HG02870 (cell line): ENCODE results near the gene PXDN.
"Not testable (repeated sequence)": the region's sequence is repeated elsewhere in the genome, so short reads cannot be mapped to it uniquely, and the experiment has no call there.

Experiments used
- ATAC-seq: cut with Tn5 transposase; IDR thresholded peaks from one replicate; pipeline ENCODE4 v1.9.1; 2021; ENCODE audit warnings: mild to moderate bottlenecking, moderate library complexity; ENCODE audit not compliant: unreplicated experiment

The PXDN gene

GRCh38 chr2:1742681-1743395 lies 1.5 kb downstream of the PXDN start:
- ATAC-seq, result peak; percentile 27

DNA sequence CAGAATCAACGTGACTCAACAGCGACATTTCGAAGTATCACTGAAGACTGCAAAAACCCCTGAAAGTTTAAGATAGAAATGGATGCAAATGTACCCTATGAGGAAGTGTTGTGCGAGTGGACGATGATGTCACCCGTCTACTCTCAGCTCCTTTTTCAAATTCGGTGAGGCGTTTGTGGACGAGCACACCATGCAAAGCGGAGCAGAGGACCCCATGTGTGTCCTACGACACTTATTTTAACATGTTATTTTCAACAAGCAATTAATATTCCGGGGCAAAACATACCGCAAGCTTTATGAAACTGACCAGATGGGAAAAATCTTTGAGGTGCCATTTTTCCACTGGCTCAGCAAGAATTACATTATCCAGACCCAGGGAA lies 2.0 kb downstream of the PXDN start:
- ATAC-seq, result peak; percentile 42

DNA sequence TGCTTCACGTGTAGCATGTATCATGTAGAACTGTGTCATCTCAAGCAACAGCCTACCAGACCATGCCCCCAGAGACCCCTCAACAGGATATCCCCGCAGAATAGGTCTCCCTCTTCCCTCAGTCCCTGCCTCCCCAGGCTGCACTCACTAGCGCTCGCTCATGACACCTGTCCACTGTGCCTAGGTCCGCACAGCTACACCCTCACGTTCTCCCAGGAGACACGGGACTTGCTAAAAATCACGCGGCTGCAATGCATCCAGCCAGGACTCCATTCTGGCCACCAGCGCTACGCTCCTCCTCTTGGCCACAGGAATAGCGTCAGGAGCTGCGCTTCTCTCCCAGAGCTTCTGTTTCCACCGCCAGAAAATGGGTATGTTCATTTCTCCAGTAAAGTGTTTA lies 2.5 kb downstream of the PXDN start:
- ATAC-seq, result no peak

GRCh38 chr2:1740716-1741589 lies 3.4 kb downstream of the PXDN start:
- ATAC-seq, result no peak

DNA sequence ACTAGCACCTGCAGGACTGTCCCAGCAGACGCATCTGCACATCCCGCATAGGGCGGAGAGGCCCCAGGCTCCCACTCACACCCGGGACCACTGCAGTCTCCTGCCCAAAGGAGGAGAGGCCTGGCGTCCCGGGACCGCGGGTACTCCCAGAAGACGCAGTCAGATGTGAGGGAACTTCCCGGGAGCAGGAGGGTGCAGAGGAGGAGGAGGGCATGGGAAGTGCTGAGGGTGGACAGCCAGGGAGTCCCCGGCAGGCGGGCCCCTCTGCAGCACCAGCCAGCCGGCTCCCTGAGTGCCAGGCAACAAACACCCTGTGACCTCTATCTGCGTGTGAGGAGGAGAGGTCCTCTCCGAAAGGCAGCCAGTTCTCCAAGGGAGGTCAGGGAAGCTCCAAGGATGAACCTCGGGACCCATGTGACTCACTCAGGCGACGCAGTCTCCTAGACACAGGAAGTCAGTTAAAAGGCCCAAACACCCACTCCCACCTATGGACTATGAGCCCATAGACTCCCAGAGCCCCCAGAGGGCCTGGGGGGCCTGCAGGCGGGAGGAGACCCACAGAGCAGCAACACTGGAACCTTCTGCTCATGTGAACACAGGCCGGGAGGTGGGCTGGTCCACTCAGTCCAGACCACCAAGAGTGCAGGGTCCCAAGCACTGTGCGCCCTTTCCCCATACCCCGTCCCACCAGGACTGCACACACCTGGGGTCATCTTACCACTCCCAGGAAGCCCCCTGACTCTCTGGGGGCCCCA lies 4.2 kb downstream of the PXDN start:
- no peak for ATAC-seq

GRCh38 chr2:1739322-1739957 lies 4.9 kb downstream of the PXDN start:
- no peak for ATAC-seq

DNA sequence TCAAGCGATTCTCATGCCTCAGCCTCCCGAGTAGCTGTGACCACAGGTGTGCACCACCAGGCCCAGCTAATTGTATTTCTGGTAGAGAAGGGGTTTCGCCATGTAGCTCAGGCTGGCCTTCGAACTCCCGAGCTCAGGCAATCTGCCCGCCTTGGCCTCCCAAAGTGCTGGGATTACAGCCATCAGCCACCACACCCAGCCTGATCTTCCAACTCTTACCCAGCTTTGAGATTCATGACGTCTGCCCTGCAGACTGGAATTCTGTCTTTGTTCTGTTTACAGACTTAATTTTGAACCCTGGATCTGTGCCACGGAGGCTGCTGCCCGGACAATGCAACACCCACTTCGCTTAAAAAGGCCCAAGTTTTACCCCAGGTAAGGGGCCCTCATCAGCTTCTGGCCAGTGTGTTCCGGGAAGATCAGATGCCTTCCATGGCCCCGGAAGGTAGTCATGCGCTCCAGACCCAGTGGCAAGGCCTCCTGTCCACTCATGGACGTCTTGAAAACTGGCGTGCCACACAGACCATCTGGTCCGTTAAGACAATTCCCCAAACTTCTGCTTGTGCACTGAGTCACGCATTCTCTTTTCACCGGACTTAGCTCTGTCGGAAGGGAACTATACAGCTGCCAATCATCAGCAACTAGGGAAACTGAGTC lies 5.5 kb downstream of the PXDN start:
- ATAC-seq, result no peak

DNA sequence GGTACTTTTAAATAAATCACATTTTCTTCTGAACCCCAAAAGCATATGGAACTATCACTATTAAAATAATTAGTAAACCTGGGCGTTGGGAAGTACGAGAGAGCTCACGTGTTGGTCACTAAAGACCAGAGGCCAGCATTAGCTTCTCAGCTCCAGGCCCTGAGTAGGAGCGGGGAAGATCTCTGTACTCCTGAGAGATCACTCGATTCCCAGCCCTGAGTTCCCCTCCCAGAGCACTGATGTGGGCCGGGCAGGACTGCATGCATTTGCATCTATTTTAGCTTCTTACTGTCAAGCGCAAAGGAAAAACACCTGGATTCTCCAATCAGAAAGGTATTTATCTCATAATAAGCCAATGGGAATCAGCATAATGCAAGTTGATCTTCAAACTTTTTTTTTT lies 6.2 kb downstream of the PXDN start:
- ATAC-seq, result no peak

DNA sequence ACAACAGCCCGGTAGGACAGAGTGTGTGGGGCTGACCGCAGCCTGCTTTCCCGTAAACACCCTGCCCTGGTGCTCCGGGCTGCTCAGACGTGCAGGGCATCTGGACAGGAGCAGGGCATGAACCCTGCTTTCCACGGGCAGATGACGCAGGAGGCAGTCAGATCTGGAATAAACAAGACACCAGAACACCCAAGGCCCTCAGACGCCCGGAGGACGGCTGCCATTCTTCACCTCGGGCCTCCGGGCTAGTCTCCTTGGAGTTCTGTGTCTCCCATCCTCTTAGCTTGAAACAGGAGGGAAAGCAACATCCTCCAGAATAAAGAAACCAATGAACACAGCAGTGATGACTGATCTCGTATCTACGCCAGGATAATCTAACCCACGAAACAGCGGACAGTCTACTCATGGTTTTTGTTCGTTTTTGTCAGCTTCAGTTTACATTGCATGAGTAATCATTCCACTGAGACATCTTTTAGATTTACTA lies 7.3 kb downstream of the PXDN start:
- ATAC-seq, result no peak

DNA sequence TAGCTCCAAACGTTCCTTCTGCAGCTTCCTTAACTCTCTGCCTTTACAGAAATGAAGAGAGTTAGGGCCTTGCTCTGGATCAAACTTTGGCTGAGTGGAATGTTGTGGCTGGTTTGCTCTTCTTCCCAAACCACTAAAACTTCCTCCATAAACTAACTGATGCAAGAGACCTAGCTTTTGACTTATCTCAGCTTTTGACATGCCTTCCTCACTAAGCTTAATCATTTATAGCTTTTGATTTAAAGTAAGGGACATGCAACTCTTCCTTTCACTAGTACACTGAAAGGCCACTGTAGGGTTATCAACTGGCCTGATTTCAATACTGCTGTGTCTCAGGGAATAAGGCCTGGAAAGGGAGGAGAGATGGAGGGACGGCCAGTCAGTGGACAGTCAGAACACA lies 8.3 kb downstream of the PXDN start:
- no peak for ATAC-seq

- ATAC-seq, result not testable (repeated sequence)
These were observed 11.0 kb downstream of the PXDN start for GRCh38 chr2:1733298-1733697.

- ATAC-seq, result no peak
These were observed 12.1 kb downstream of the PXDN start for GRCh38 chr2:1731963-1732768.

DNA sequence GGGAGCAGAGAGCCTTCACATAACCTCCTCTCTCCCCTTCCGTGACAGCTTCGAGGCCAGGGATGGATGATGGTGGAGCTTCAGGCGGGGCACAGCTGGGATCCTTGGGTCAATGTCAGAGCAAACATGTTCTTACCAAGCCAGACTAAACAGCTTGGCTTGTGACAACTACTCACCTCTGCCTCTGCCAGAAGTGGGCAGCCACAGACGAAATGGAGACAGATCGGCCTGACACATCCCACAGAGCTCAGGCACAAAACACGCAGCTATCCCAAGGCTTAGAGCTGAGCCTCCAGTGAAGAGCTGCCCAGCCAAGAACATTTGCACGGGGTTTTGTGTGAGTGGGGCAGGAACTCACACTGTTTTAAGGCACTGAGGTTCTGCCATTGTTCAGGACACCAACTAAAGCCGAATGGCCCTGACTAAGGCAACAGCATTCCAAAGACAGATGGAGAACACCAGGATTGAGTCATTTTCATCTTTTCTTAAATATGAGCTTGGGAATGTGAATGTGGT lies 12.8 kb downstream of the PXDN start:
- no peak for ATAC-seq

DNA sequence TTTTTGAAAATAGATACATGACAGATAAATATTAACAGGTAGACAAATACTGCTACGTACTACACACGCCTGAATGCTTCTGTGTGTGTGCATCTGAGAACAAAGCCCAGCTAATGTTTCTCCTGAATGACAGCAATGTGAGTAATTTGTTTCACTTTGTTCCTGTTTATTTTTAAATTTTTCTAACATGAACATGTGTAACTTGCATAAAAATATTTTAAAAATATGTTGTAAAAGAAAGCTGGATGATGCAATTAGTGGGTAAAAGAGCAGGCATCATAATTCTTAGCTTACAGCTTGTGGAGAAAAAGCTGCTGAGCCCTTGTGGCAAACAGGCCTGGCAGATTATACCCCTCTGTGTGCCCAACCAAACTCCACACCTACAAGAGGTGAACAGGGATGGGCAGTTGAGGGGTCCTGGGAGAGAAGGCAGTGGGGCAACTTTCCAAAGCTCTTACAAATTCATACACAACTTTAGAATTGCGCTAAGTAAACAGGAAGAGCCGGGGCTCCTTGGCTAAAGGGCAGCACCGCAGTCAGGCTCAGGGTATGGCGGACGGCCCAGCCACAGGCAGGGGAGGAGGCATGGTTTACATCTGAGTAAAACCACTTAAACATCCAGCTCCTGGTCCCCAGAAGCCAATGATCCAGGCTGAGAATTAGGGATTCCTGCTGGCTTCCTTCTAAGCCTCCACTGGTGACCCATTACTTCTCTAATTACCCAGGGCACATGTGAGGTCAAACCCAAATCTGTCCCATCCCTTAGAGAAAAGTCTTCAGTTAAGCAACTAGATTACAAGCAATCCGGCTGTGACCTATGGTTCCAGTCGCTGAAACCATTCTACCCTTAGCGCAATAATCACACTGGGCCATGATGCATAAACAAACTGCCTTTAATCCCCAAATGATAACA lies 14.0 kb downstream of the PXDN start:
- ATAC-seq, result no peak

DNA sequence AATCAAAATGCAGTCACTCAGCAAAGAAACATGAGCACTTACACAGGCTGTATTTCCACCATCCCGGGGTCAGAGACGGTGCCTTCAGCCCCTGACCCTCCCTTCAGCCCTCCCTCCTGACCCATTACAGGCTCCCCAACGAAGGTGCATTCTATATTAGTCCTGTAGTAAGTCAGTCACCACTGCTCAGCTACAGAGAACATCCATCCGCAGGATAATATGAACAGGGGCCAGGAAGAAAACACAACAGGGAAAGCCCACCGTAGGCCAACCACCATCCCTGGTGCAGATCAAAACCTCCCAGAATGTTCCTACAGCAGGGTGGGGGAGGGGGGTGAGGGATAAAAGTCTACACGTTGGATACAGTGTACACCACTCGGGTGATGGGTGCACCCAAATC lies 15.1 kb downstream of the PXDN start:
- no peak for ATAC-seq

DNA sequence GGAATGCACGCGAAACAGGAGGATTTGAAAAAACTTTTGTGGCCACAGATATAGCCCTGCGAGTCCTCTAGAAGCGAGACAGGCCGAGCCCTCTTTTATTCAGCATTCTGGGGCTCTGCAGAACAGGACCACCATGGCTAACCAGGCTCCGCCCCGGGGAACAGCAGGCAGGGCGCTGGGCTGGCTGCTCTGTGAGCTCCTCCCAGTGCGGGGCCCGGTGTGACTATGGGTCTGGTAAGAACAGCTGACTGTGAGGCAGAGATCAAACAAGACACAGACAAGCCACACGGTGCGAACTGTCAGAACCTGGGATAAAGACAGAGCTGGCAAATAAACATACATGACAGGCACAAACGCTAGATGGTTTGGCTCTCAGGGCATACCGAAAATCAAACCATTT lies 15.5 kb downstream of the PXDN start:
- ATAC-seq, result no peak

- ATAC-seq, result no peak
These were observed 16.4 kb downstream of the PXDN start for GRCh38 chr2:1727796-1728474.
